H9 (cell line): ENCODE results near the gene ARL2BP. TPM values are rescaled to one million over a fixed set of nuclear protein-coding genes. Genes with fewer than 3 reads are reported as not detected.

Experiments
- DNase-seq: peaks from one replicate; pipeline ENCODE4 v3.0.0-alpha.2; 2017
- H2AFZ ChIP-seq: one replicate; pipeline ENCODE4 v1.6.1; 2013; ENCODE audit warnings: mild to moderate bottlenecking, low read length, control low read depth, moderate library complexity
- H2AK5ac ChIP-seq: 2 replicates; pipeline ENCODE4 v1.6.1; 2013; ENCODE audit warnings: low read length, control low read depth, mixed read lengths; ENCODE audit not compliant: insufficient read length
- H2BK120ac ChIP-seq: one replicate; pipeline ENCODE4 v1.6.1; 2013; ENCODE audit warnings: low read depth, mild to moderate bottlenecking, low read length, control low read depth, inconsistent platforms; ENCODE audit not compliant: poor library complexity, severe bottlenecking
- H2BK12ac ChIP-seq: 2 replicates; pipeline ENCODE4 v1.6.1; 2013; ENCODE audit warnings: low read length, control low read depth, mixed read lengths, low read depth; ENCODE audit not compliant: insufficient read length
- H2BK15ac ChIP-seq: 2 replicates; pipeline ENCODE4 v1.6.1; 2013; ENCODE audit warnings: low read depth, low read length, control low read depth
- H2BK20ac ChIP-seq: one replicate; pipeline ENCODE4 v1.6.1; 2013; ENCODE audit warnings: low read depth, mild to moderate bottlenecking, low read length, control low read depth, inconsistent platforms; ENCODE audit not compliant: poor library complexity, severe bottlenecking
- H2BK5ac ChIP-seq: 2 replicates; pipeline ENCODE4 v1.6.1; 2013; ENCODE audit warnings: low read length, control low read depth, mixed read lengths; ENCODE audit not compliant: insufficient read length
- H3K14ac ChIP-seq: 2 replicates; pipeline ENCODE4 v1.6.1; 2013; ENCODE audit warnings: low read length, control low read depth; ENCODE audit not compliant: insufficient read depth
- H3K18ac ChIP-seq: 2 replicates; pipeline ENCODE4 v1.6.1; 2013; ENCODE audit warnings: low read depth, mild to moderate bottlenecking, mixed read lengths, low read length, control low read depth; ENCODE audit not compliant: insufficient read length
- H3K23ac ChIP-seq: 2 replicates; pipeline ENCODE4 v1.6.1; 2013; ENCODE audit warnings: low read length, control low read depth, mixed read lengths, low read depth; ENCODE audit not compliant: insufficient read length
- H3K23me2 ChIP-seq: 2 replicates; pipeline ENCODE4 v1.6.1; 2013; ENCODE audit warnings: low read depth, mild to moderate bottlenecking, mixed read lengths, low read length, control low read depth; ENCODE audit not compliant: insufficient read length, poor library complexity, severe bottlenecking
- H3K27ac ChIP-seq: 2 replicates; pipeline ENCODE4 v1.5.1; 2013; ENCODE audit warnings: low read length, control low read depth, mixed read lengths, low read depth; ENCODE audit not compliant: insufficient read length
- H3K27me3 ChIP-seq: 2 replicates; pipeline ENCODE4 v1.6.1; 2013; ENCODE audit warnings: low read length, control low read depth, inconsistent platforms; ENCODE audit not compliant: insufficient read depth
- H3K4ac ChIP-seq: 2 replicates; pipeline ENCODE4 v1.6.1; 2013; ENCODE audit warnings: low read depth, mild to moderate bottlenecking, control low read depth, inconsistent platforms, low read length, moderate library complexity
- H3K4me1 ChIP-seq: 2 replicates; pipeline ENCODE4 v1.6.1; 2013; ENCODE audit warnings: low read length, control low read depth, inconsistent platforms; ENCODE audit not compliant: insufficient read depth
- H3K4me2 ChIP-seq: 2 replicates; pipeline ENCODE4 v1.6.1; 2013; ENCODE audit warnings: low read length, control low read depth, mixed read lengths; ENCODE audit not compliant: insufficient read length, insufficient read depth
- H3K56ac ChIP-seq: 2 replicates; pipeline ENCODE4 v1.6.1; 2013; ENCODE audit warnings: low read depth, mild to moderate bottlenecking, mixed read lengths, low read length, control low read depth; ENCODE audit not compliant: insufficient read length
- H3K79me1 ChIP-seq: 2 replicates; pipeline ENCODE4 v1.6.1; 2013; ENCODE audit warnings: low read depth, mild to moderate bottlenecking, moderate library complexity, low read length, control low read depth, inconsistent platforms; ENCODE audit not compliant: insufficient read depth, poor library complexity, severe bottlenecking
- H3K79me2 ChIP-seq: 2 replicates; pipeline ENCODE4 v1.6.1; 2013; ENCODE audit warnings: low read length, control low read depth, inconsistent platforms; ENCODE audit not compliant: insufficient read depth
- H3K9ac ChIP-seq: 2 replicates; pipeline ENCODE4 v1.6.1; 2013; ENCODE audit warnings: low read length, control low read depth, mixed read lengths; ENCODE audit not compliant: insufficient read length; ENCODE audit errors: extremely low read depth
- H3K9me3 ChIP-seq: one replicate; pipeline ENCODE4 v1.6.1; 2013; ENCODE audit warnings: low read depth, low read length, inconsistent platforms; ENCODE audit not compliant: control insufficient read depth
- H3T11ph ChIP-seq: one replicate; pipeline ENCODE4 v1.6.1; 2013; ENCODE audit warnings: mild to moderate bottlenecking, low read length, control low read depth, inconsistent platforms
- H4K20me1 ChIP-seq: one replicate; pipeline ENCODE4 v1.6.1; 2013; ENCODE audit not compliant: control insufficient read depth, insufficient read length, insufficient read depth
- H4K5ac ChIP-seq: 2 replicates; pipeline ENCODE4 v1.6.1; 2013; ENCODE audit warnings: low read depth, mild to moderate bottlenecking, mixed read lengths, low read length, control low read depth; ENCODE audit not compliant: insufficient read length
- H4K8ac ChIP-seq: replicated peaks from 2 replicates; pipeline ENCODE4 v1.6.1; 2013; ENCODE audit warnings: low read length, control low read depth, mixed read lengths, low read depth; ENCODE audit not compliant: insufficient read length
- H4K91ac ChIP-seq: 2 replicates; pipeline ENCODE4 v1.6.1; 2013; ENCODE audit warnings: low read depth, mild to moderate bottlenecking, moderate library complexity, mixed read lengths, low read length, control low read depth; ENCODE audit not compliant: insufficient read length
- H3K27ac Mint-ChIP-seq, 3 experiments: 2 replicates in 2 of 3; 3 replicates in 1 of 3; pipeline ENCODE4 v1.8.0; 2020 to 2021; ENCODE audit warnings: mixed read lengths in 3 of 3, mild to moderate bottlenecking in 1 of 3, moderate library complexity in 1 of 3
- H3K27me3 Mint-ChIP-seq: 2 replicates; pipeline ENCODE4 v1.8.0; 2021; ENCODE audit warnings: low read depth, mild to moderate bottlenecking, moderate library complexity, mixed read lengths
- H3K36me3 Mint-ChIP-seq, 3 experiments: 2 replicates in 2 of 3; 3 replicates in 1 of 3; pipeline ENCODE4 v1.8.0; 2020 to 2021; ENCODE audit warnings: low read depth in 3 of 3, mixed read lengths in 3 of 3; ENCODE audit not compliant: insufficient read depth in 1 of 3
- H3K4me1 Mint-ChIP-seq, 2 experiments: 2 replicates each; pipeline ENCODE4 v1.8.0; 2020; ENCODE audit warnings: mixed read lengths in 2 of 2
- H3K4me3 Mint-ChIP-seq, 2 experiments: 2 replicates in 1 of 2; 3 replicates in 1 of 2; pipeline ENCODE4 v1.8.0; 2020 to 2021; ENCODE audit warnings: mild to moderate bottlenecking in 2 of 2, mixed read lengths in 2 of 2, moderate library complexity in 1 of 2
- H3K9me3 Mint-ChIP-seq, 2 experiments: 2 replicates in 1 of 2; 3 replicates in 1 of 2; pipeline ENCODE4 v1.8.0; 2020; ENCODE audit warnings: mild to moderate bottlenecking in 2 of 2, mixed read lengths in 2 of 2, moderate library complexity in 1 of 2
- CTCF ChIP-seq: fragments of 200-600 bp; sonication (generic); conservative IDR thresholded peaks from 3 replicates; pipeline ENCODE4 v1.8.0; 2021; ENCODE audit warnings: antibody characterized with exemption, mild to moderate bottlenecking
- WGBS: extraction: QIAGEN DNeasy Blood & Tissue Kit; methylation state at CpG from one replicate; pipeline ENCODE4 v1.1.7; 2013; ENCODE audit warnings: missing lambda C conversion rate, low lambda C conversion rate, mixed read lengths; ENCODE audit not compliant: insufficient read length; ENCODE audit errors: extremely low coverage; 5-methylcytosine and 5-hydroxymethylcytosine counted together
- total RNA-seq: library from RNA; stranded (reverse); gene quantifications from 2 replicates; pipeline ENCODE4 v1.2.1, GENCODE V29; 2021

ARL2BP gene
- total RNA-seq, 1 experiment from 2014 or later = 18.0 TPM

GRCh38 chr16:57297856-57298255, 52.8 kb downstream of the ARL2BP start:
- Histone ChIP-seq H3K4ac (no peak overlapping the region), H3K14ac (no peak overlapping the region), H3K79me1 (no peaks in the 10 kb centered on the region), H3K79me2 (no peaks in the 10 kb centered on the region), H3K18ac (no peak overlapping the region), H3K9me3 (no peaks in the 10 kb centered on the region), H4K8ac (no peak overlapping the region), H2AFZ (no peak overlapping the region), H3K27me3 (no peaks in the 10 kb centered on the region), H3K56ac (no peak overlapping the region), H2BK5ac (no peak overlapping the region), H4K91ac (no peak overlapping the region), H3T11ph (no peak overlapping the region), H4K5ac (no peak overlapping the region), H2AK5ac (no peak overlapping the region), H2BK12ac (no peak overlapping the region), H3K27ac (no peak overlapping the region), H4K20me1 (no peaks in the 10 kb centered on the region), H3K23ac (no peak overlapping the region), H2BK120ac (no peak overlapping the region), H2BK20ac (no peak overlapping the region), H3K4me1 (no peaks in the 10 kb centered on the region), H3K4me2 (no peak overlapping the region), H2BK15ac (no peak overlapping the region), H3K23me2 (peaks cover 4% of the 10 kb centered on the region), H3K9ac (no peak overlapping the region)
- H3K27ac Mint-ChIP-seq = no peak overlapping the region; a peak in 1 of 7 replicates
- peaks cover 15 to 17% of the 10 kb centered on the region in 2 experiments for H3K4me1 Mint-ChIP-seq
- DNase-seq = peak; percentile 47
- peaks cover 6% of the 10 kb centered on the region; the same call in 1 of the 2 replicates for H3K27me3 Mint-ChIP-seq
- H3K4me3 Mint-ChIP-seq = peak overlapping the region; percentile 41 to 69
- no peaks in the 10 kb centered on the region for H3K36me3 Mint-ChIP-seq
- no CpG with 5 or more reads among the region's 13 CpGs for WGBS
- peaks cover 0 to 2% of the 10 kb centered on the region in 2 experiments; a peak in 1 of 5 replicates for H3K9me3 Mint-ChIP-seq
- TF ChIP-seq CTCF = no peak
